Effector CD4-positive, alpha-beta T cell (primary cell): ENCODE data around the gene FKTN.
"Not testable (repeated sequence)": the region's sequence is repeated elsewhere in the genome, so short reads cannot be mapped to it uniquely, and the experiment has no call there.

Source experiments
- DNase-seq: peaks from one replicate; pipeline ENCODE4 v3.0.0-alpha.2; 2020
- total RNA-seq: gene quantifications from one replicate; lab custom pipeline; 2026; lab: John Stamatoyannopoulos, UW

FKTN gene
- 24.4 reads per million, percentile 51 among the genes with 10 or more reads in this experiment for total RNA-seq

DNA sequence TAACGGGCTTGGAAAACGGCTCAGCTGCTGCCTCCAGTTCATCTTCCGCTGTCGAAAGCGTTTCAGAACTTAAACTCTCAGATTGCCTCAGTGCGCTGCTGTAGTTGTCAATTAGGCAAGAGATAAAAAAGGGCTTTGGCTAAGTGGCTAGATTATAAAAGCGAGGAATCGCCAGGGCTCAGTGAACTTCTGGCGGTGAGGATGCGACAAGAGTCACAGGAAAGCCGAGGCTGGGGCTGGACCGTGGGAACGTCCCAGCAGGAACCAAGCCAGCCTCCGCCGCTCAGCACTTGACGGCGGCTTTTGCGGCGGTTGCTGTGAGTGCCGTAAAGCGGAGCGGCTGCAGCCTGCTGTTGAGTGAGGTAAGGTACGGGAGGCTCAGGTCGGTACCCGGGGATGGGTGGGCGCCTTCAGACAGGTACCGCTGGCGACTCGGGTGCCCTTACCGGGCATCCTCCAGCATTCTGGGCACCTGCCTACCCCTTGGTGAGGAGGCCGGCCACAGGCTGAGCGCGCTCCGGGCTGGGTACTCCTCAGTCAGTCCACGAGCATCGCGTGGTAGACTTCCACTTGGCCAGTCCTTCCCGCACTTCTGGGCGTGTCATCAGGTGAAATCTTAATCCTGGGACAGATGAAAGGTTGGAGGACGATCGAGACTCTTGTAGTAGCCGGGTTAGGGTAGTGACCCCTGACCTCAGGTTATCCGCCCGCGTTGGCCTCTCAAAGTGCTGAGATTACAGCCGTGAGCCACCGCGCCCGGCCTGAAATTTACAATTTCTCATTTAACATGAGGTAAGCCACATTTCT is at the start of gene FKTN:
TSS of gene FKTN (plus strand) at position 328 of the 807 bp plus-strand sequence. CDS start 16,902 bp downstream, outside the sequence.
- DNase-seq = peak; percentile 70

- no peak for DNase-seq
Observed at GRCh38 chr9:105508530-105508929, 49.4 kb upstream of the FKTN start.

GRCh38 chr9:105510024-105510423 is 47.9 kb upstream of the FKTN start:
- no peak for DNase-seq

DNA sequence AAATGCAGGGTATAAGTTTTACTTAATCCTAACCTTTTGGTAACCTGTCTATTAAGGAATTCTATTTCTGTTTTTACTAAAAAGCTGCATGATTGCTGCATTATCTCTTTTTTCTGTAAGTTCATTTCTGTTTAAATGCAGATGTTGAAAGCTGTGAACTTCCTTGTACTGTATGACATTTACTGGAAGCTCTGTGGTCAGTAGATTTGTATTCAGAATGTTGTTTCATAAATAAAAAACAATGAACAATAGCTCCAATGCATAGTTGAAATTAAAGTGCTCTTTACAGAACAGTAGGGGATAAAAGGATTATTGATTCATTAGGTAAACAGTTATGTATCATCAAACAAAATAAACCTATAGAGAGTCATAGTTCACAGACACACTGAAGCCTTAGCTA is 46.5 kb upstream of the FKTN start:
- no peak for DNase-seq

- DNase-seq = no peak
Observed at GRCh38 chr9:105515811-105516413, 42.0 kb upstream of the FKTN start.

DNA sequence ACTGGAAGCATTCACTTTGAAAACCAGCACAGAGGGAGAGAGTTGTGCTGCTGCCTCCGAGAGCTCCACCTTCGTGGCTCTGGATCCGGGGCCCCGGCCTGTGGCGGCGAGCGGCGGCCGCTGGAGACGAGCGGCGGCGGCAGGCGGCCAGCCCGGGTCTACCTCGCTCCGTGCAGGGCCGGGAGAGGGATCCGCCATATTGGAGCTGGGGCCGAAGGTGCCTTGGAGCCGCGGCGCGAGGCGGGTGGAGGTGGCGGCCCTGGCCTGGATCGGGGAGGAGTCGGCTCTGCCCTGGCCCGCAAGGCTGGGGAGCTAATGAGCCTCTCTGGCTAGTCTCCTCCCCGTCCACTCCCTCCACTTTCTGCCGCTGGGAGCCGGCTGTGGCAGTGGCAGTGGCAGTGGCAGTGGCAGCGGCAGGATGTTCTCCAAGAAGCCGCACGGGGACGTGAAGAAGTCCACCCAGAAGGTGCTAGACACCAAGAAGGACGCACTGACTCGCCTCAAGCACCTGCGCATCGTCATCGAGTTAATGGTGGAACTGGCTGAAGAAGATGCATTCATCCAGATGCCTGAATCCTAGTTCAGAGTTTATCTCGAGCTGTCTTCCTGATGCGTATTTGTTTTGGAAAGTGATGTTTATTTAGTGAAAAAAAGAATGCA is 38.1 kb upstream of the FKTN start:
- DNase-seq = not testable (repeated sequence)

DNA sequence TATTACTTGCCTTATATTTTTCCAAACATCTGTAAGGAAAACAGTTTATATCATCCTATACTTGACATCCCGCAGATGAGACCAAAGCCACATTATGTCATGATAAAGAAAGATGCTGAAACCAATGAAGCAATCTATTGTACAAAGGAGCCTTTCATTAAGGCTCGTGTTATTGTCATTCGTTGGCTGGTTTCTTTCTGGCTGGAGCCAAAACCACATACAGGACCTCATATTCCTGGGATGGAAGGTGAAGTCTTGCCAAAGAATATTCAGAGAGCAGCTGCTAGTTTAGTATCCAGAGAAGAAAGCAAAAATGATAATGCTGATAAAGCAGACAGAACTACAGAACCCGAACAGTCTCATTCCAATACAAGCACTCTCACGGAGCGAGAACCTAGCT is 36.9 kb upstream of the FKTN start:
- DNase-seq = not testable (repeated sequence)

GRCh38 chr9:105522618-105523385 is 35.1 kb upstream of the FKTN start:
- DNase-seq = not testable (repeated sequence)

GRCh38 chr9:105531530-105531929 is 26.4 kb upstream of the FKTN start:
- DNase-seq = no peak

DNA sequence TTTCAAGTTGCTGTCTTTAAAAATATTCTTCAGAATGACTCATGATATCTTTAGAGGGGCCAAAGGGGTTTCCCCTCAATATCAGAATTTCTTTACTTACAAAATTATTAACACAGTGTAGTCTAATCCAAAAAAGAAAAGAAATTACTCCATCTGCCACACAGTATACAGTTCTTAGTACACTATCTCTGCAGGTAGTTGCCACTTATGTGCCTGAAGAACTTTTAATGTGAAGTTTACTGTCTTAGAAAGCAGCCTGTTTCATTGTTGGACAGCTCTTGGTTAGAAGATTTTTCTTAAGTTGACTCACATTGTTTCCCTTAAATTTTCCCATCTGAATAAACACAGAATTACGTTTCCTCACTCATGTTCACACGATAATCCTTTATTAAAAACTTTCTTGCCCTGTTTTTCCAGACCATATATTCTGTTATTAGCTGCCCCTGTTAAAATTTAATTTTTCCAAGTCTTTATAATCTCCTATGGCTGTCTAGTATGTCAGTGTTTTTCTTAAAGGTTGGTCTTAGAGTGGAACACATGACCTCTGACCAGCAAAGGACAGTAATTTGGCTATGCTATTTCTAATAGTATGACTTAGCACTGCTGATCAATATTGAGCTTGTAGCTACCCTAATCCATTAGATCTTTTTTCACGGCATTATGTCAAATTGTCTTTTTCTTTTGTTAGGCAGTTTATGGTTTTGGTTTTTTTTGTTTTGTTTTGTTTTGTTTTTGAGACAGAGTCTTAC is 21.8 kb upstream of the FKTN start:
- no peak for DNase-seq

- DNase-seq = no peak
Observed at GRCh38 chr9:105539452-105539851, 18.5 kb upstream of the FKTN start.

- DNase-seq = no peak
Observed at GRCh38 chr9:105541838-105542237, 16.1 kb upstream of the FKTN start.

GRCh38 chr9:105554042-105554441 is 3.9 kb upstream of the FKTN start:
- DNase-seq = no peak

GRCh38 chr9:105572455-105572854 is 14.5 kb downstream of the FKTN start:
- no peak for DNase-seq

GRCh38 chr9:105579952-105580351 is 22.0 kb downstream of the FKTN start:
- DNase-seq = not testable (repeated sequence)

GRCh38 chr9:105581550-105581949 is 23.6 kb downstream of the FKTN start:
- not testable (repeated sequence) for DNase-seq

GRCh38 chr9:105593145-105593544 is 35.2 kb downstream of the FKTN start:
- no peak for DNase-seq

- no peak for DNase-seq
Observed at GRCh38 chr9:105608721-105609598, 51.0 kb downstream of the FKTN start.

- no peak for DNase-seq
Observed at GRCh38 chr9:105621001-105621400, 63.1 kb downstream of the FKTN start.

- no peak for DNase-seq
Observed at GRCh38 chr9:105625088-105625487, 67.2 kb downstream of the FKTN start.

DNA sequence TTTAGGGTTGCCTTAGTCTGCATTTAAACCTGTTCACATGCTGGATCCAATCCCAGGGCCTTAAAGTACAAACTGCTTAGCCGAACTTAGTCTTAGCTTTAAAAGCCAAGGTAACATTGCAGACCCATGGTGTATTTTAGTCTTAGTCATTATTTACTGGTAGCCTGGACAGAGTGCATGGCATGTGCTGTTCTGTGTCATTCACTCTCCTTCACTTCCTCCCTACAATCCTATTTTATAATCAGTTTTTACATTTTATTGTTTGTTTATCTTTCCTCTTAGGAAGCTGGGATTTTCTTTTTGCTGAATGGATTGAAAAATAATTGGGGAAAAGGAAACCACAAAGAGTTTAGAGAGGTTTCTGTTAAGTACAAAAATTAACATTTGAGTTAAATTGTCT is 74.9 kb downstream of the FKTN start:
- DNase-seq = no peak
